Nephron (organoid): Measurements from ENCODE around the gene TCF4.

ENCODE experiments used
- H3K27ac Mint-ChIP-seq, 3 experiments: 2 replicates each; pipeline ENCODE4 v1.8.0; 2020; ENCODE audit warnings: mixed read lengths in 3 of 3, mild to moderate bottlenecking in 2 of 3, moderate library complexity in 1 of 3
- H3K27me3 Mint-ChIP-seq: 2 replicates; pipeline ENCODE4 v1.8.0; 2021; ENCODE audit warnings: low read depth, mild to moderate bottlenecking, moderate library complexity, mixed read lengths
- H3K36me3 Mint-ChIP-seq: 2 replicates; pipeline ENCODE4 v1.8.0; 2020; ENCODE audit warnings: low read depth, mixed read lengths
- H3K4me1 Mint-ChIP-seq: 2 replicates; pipeline ENCODE4 v1.8.0; 2020; ENCODE audit warnings: mixed read lengths
- H3K4me3 Mint-ChIP-seq, 3 experiments: 2 replicates each; pipeline ENCODE4 v1.8.0; 2020; ENCODE audit warnings: mild to moderate bottlenecking in 3 of 3, mixed read lengths in 3 of 3, moderate library complexity in 2 of 3
- H3K9me3 Mint-ChIP-seq: 2 replicates; pipeline ENCODE4 v1.8.0; 2020; ENCODE audit warnings: mixed read lengths
- TF ChIP-seq, protein P1 (sequence below), 3 experiments: fragments of 200-600 bp; sonication (generic); IDR thresholded peaks; one replicate each; pipeline ENCODE4 v1.5.0; 2021; ENCODE audit warnings: antibody characterized with exemption in 3 of 3; ENCODE audit not compliant: unreplicated experiment in 3 of 3

The TCF4 gene

DNA sequence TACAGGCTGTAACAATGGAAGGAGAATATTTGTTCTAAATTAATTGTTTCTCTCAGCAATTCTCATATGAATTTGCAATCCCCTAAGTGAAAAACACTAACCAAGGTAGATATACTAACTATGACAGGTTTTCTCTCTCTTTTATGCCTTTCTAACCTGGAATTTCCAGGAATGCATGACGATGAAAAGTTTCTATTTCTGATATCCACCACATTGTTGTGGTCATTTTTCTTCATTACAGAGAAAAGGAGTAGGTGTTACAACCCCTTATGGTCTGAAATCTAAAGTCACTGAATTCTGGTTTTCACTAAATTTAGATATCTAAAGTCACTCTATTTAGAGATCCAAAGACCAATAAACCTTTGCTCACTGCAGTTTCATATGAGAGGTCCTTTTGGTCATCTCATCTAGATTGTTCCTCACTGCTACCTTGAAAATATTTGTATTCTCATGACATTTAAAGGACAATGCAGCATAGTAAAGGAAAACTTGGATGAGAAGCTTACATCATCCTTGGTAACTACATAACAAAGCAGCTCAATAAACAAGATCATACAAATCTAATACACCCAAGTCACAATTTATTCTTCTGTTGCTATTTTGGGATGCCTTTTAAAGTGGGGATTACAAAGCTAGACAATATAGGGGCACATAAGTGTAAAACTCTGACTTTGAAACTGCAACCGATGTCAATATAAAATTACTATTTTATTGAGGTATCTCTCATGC lies 85.8 kb downstream of the TCF4 start:
- H3K27me3 Mint-ChIP-seq = peaks cover 3% of the 10 kb centered on the region
- TF ChIP-seq, protein P1, sequence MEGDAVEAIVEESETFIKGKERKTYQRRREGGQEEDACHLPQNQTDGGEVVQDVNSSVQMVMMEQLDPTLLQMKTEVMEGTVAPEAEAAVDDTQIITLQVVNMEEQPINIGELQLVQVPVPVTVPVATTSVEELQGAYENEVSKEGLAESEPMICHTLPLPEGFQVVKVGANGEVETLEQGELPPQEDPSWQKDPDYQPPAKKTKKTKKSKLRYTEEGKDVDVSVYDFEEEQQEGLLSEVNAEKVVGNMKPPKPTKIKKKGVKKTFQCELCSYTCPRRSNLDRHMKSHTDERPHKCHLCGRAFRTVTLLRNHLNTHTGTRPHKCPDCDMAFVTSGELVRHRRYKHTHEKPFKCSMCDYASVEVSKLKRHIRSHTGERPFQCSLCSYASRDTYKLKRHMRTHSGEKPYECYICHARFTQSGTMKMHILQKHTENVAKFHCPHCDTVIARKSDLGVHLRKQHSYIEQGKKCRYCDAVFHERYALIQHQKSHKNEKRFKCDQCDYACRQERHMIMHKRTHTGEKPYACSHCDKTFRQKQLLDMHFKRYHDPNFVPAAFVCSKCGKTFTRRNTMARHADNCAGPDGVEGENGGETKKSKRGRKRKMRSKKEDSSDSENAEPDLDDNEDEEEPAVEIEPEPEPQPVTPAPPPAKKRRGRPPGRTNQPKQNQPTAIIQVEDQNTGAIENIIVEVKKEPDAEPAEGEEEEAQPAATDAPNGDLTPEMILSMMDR (IDR thresholded peaks at IDR 0.05; ENCODE audit: unreplicated experiment in 3 of 3) = no peak
- no peaks in the 10 kb centered on the region for H3K36me3 Mint-ChIP-seq
- peak overlapping the region; percentile 14 to 61 (median 50) for H3K27ac Mint-ChIP-seq
- H3K4me1 Mint-ChIP-seq = peaks cover 31% of the 10 kb centered on the region
- H3K4me3 Mint-ChIP-seq = no peak overlapping the region
- no peaks in the 10 kb centered on the region for H3K9me3 Mint-ChIP-seq

DNA sequence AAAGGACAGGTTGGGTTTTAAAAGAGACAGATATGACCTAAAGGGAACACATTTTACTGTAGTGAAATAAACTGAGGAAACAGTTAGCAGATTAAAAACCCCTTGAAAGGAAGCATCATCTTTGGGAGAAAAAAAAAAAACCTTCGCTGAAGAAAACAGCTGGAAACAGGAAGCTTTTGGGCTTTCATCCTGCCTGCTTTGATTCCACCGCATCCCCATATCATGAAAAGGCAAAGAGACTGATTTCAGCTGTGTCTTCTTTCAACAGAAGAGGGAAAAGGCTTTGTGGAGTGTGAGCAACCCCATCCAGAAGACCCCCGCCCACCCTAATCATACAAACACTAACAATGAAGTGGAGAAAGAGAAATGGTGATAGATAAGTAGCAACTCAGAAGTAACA lies 86.4 kb downstream of the TCF4 start:
- peaks cover 3% of the 10 kb centered on the region for H3K27me3 Mint-ChIP-seq
- TF ChIP-seq, protein P1 (IDR thresholded peaks at IDR 0.05; ENCODE audit: unreplicated experiment in 3 of 3) = no peak
- H3K36me3 Mint-ChIP-seq = no peaks in the 10 kb centered on the region
- peaks cover 30% of the 10 kb centered on the region for H3K4me1 Mint-ChIP-seq
- H3K27ac Mint-ChIP-seq = peak overlapping the region; percentile 14 to 61 (median 50)
- H3K4me3 Mint-ChIP-seq = no peak overlapping the region
- no peaks in the 10 kb centered on the region for H3K9me3 Mint-ChIP-seq

DNA sequence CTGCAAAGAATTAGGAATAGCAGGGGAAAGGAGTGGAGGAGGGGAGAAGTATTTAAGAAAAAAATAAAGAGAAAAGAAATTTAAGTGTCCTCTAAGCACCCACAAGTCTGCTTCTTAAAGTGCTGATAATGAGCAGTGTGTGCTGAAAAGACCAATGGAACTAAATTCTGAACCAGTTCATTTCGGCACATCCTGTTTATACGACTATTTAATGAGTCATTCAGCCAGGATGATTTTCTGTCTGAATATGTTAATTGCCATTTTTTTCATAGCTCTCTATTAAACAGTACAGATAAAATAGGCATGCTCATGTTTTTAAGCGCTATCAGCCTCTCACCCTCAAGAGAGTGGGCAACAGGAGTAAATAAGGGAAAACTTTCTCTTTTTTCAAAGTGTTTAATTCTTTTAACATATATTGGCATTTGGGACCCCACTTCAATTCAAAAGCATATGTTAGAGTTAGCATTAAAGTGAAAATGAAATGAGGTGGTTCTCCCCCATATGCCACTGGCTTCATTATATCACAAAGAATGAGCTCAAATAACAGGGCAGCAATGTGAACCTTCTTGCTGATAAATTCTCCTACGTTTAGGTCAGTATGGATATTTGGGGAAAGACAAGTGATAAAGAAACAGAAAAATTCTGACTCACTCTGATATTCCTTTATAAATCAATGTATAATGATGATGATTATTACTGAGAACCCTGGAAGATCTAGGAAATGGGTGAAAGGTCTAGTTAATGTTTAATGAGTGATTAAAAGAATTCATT lies 87.5 kb downstream of the TCF4 start:
- Mint-ChIP-seq H3K4me3 (no peak overlapping the region), H3K9me3 (no peaks in the 10 kb centered on the region), H3K4me1 (peaks cover 36% of the 10 kb centered on the region), H3K27me3 (peaks cover 3% of the 10 kb centered on the region), H3K27ac (no peak overlapping the region), H3K36me3 (no peaks in the 10 kb centered on the region)
- TF ChIP-seq, protein P1 (IDR thresholded peaks at IDR 0.05; ENCODE audit: unreplicated experiment in 3 of 3) = no peak

DNA sequence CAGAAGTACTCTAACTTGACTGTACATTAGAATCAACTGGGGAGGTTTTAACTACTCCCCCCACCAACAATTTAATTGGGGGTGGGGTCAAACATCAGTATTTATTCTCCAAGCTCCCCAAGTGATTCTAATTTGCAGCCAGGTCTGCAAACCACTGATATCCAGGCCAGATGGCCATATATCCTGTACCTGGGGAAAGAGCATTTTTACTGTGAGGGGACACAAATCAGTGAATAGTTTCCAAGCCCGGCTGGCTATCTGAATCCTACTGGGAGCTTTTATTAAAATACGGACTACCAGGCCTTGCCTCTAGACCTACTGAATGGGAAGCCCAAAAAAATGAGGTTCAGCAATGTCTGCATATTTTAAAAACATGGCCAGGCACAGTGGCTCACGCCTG lies 88.5 kb downstream of the TCF4 start:
- TF ChIP-seq, protein P1 (IDR thresholded peaks at IDR 0.05; ENCODE audit: unreplicated experiment in 3 of 3) = no peak
- H3K36me3 Mint-ChIP-seq = no peaks in the 10 kb centered on the region
- H3K9me3 Mint-ChIP-seq = no peaks in the 10 kb centered on the region
- peaks cover 3% of the 10 kb centered on the region for H3K27me3 Mint-ChIP-seq
- no peak overlapping the region for H3K4me3 Mint-ChIP-seq
- no peak overlapping the region for H3K27ac Mint-ChIP-seq
- H3K4me1 Mint-ChIP-seq = peaks cover 40% of the 10 kb centered on the region

DNA sequence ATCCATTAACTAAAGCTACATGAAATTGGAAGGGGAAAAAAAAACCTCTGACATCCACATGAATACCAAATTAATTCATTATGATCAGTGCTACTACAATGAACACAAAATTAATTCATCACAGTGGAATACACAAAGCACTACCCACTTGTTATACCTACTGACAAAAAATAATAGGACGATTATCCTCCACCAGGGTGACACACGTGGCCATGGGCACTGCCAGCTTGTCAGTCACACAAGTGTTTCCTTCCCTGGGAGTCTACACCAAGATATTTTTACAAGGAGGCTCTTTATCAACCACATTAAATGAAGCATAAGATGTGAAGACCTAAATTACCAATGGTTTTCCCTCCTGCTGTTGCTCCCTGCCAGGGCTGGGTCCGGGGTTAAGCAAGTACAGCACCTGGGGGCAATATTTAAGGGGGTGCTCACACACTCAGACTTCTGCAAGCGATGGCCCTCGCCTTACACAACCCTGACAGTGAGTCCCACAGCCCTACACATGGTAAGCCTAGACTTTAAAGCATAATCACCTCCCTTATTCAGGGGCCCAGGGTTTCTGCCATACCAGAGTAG lies 90.1 kb downstream of the TCF4 start:
- Mint-ChIP-seq H3K36me3 (no peaks in the 10 kb centered on the region), H3K27ac (peak overlapping the region in 1 of 3 experiments; percentile 33), H3K27me3 (no peaks in the 10 kb centered on the region), H3K4me3 (no peak overlapping the region), H3K9me3 (no peaks in the 10 kb centered on the region), H3K4me1 (peaks cover 44% of the 10 kb centered on the region)
- TF ChIP-seq, protein P1 (IDR thresholded peaks at IDR 0.05; ENCODE audit: unreplicated experiment in 3 of 3) = no peak
